ENCODE measurements around the gene TRIM46. TPM values are rescaled to one million over a fixed set of nuclear protein-coding genes. Genes with fewer than 3 reads are reported as not detected.

Gene TRIM46
- total RNA-seq, 2 experiments from 2014 or later, result 4.6 to 4.9 TPM

DNA sequence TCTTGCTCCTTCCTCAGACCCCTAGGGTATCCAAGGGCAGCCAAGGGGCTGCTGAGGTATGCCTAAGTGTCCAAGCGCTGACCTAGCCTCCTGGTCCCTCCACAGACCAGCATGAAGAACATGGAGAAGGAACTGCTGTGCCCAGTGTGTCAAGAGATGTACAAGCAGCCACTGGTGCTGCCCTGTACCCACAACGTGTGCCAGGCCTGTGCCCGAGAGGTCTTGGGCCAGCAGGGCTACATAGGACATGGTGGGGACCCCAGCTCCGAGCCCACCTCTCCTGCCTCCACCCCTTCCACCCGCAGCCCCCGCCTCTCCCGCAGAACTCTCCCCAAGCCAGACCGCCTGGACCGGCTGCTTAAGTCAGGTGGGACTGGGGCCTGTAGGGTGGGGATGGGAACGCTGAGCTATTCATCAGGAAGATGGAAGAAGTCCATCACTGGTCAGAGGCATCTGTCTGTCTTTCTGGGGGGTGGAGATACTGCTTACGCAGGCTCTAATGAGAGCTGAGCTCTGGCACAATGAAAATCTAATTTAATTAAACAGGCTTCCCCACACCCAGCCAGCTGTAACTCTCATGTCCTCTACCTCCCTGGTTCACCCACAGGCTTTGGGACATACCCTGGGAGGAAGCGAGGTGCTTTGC is 1.8 kb downstream of the TRIM46 start:
- DNase-seq, result no peak
- Mint-ChIP-seq H3K27ac (peak overlapping the region; percentile 20), H3K9me3 (no peaks in the 10 kb centered on the region)

DNA sequence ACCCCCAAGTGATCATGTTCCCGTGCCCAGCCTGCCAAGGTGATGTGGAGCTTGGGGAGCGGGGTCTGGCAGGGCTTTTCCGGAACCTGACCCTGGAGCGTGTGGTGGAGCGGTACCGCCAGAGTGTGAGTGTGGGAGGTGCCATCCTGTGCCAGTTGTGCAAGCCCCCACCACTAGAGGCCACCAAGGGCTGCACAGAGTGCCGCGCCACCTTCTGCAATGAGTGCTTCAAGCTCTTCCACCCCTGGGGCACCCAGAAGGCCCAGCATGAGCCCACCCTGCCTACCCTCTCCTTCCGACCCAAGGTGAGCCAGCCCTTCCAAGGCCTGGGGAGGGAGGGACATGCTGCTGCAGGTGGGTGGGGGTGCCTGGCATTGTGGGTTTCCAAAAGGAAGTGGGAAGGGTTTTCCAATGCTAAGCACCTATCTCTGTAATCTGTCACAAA is 2.3 kb downstream of the TRIM46 start:
- H3K27ac Mint-ChIP-seq, result no peak overlapping the region

More for the DNA sequence above, 1.8 kb downstream of the TRIM46 start:
- Mint-ChIP-seq H3K4me3 (peak overlapping the region; percentile 91), H3K4me1 (peaks cover 36% of the 10 kb centered on the region), H3K36me3 (peaks cover 21% of the 10 kb centered on the region), H3K27me3 (peaks cover 4% of the 10 kb centered on the region)

DNA sequence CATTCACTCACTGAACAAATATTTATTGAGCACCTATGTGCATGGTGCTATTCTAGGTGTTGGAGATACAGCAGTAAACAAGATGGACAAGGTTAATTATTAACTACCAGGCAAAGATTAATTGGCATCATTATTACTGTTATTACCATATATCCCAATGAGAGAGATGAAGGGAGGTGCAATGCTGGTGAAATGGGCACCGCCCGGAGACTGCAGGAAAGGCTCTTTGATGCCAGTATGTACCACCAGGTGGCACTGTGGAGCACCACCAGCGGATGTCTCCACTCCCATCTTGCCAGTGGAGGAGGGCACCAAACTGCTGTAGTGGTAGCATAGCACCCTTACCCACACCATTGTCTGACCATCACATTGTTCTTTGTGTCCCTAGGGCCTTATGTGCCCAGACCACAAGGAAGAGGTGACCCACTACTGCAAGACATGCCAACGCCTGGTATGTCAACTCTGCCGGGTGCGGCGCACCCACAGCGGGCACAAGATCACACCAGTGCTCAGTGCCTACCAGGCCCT is 3.0 kb downstream of the TRIM46 start:
- Mint-ChIP-seq H3K4me1 (peaks cover 33% of the 10 kb centered on the region), H3K9me3 (no peaks in the 10 kb centered on the region), H3K36me3 (peaks cover 21% of the 10 kb centered on the region), H3K27me3 (peaks cover 4% of the 10 kb centered on the region), H3K4me3 (no peak overlapping the region), H3K27ac (no peak overlapping the region)
- peak; percentile 81 for DNase-seq

More for the DNA sequence above, 2.3 kb downstream of the TRIM46 start:
- Mint-ChIP-seq H3K36me3 (peaks cover 20% of the 10 kb centered on the region), H3K9me3 (no peaks in the 10 kb centered on the region), H3K4me3 (no peak overlapping the region), H3K27me3 (peaks cover 4% of the 10 kb centered on the region), H3K4me1 (peaks cover 36% of the 10 kb centered on the region)
- DNase-seq, result no peak

DNA sequence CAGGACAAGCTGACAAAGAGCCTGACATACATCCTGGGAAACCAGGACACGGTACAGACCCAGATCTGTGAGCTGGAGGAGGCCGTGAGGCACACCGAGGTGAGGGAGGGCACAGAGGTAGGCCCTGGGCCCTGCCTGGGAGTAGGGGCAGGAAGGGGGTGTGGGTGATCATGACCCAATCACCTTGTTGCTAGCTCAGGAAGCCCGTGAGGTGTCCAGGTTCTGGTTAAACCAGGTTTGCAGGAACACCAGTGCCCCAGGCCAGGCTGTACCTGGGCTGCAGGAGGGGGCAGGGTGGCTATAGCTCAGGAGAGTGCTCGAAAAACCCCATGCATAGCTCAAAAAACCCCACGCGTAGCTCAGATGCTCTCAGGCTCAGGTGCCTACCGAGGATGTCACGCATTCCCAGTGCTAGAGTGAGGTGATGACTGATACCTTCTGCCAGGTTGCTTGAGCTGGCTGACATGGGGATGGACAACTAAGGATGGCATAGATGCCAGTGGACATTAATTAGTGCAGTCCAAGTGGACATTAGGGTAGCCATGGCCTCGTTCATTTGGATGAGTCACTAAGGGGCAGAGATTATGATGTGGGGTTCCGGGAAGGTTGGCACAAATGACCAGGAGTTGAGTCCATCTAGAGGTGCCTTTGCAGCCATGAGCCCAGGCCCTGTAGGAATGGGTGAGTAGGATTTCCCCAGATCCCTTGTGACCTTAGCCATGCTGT is 3.7 kb downstream of the TRIM46 start:
- H3K27ac Mint-ChIP-seq, result no peak overlapping the region
- H3K4me3 Mint-ChIP-seq, result no peak overlapping the region
- no peaks in the 10 kb centered on the region for H3K9me3 Mint-ChIP-seq
- peaks cover 4% of the 10 kb centered on the region for H3K27me3 Mint-ChIP-seq
- DNase-seq, result no peak
- peaks cover 27% of the 10 kb centered on the region for H3K4me1 Mint-ChIP-seq
- H3K36me3 Mint-ChIP-seq, result peaks cover 19% of the 10 kb centered on the region

DNA sequence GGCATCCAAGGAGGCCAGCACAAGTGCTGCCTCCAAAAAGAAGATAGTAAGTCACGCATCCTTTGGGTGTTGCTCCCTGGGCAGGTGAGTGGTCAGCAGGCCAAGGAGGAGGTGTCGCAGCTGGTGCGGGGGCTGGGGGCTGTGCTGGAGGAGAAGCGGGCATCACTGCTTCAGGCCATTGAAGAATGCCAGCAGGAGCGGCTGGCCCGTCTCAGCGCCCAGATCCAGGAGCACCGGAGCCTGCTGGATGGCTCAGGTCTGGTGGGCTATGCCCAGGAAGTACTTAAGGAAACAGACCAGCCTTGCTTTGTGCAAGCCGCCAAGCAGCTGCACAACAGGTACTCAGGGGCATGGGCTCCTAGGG is 4.3 kb downstream of the TRIM46 start:
- no peaks in the 10 kb centered on the region for H3K9me3 Mint-ChIP-seq
- H3K27ac Mint-ChIP-seq, result no peak overlapping the region
- no peak for DNase-seq
- peaks cover 17% of the 10 kb centered on the region for H3K36me3 Mint-ChIP-seq
- peaks cover 25% of the 10 kb centered on the region for H3K4me1 Mint-ChIP-seq
- peaks cover 4% of the 10 kb centered on the region for H3K27me3 Mint-ChIP-seq
- H3K4me3 Mint-ChIP-seq, result no peak overlapping the region

DNA sequence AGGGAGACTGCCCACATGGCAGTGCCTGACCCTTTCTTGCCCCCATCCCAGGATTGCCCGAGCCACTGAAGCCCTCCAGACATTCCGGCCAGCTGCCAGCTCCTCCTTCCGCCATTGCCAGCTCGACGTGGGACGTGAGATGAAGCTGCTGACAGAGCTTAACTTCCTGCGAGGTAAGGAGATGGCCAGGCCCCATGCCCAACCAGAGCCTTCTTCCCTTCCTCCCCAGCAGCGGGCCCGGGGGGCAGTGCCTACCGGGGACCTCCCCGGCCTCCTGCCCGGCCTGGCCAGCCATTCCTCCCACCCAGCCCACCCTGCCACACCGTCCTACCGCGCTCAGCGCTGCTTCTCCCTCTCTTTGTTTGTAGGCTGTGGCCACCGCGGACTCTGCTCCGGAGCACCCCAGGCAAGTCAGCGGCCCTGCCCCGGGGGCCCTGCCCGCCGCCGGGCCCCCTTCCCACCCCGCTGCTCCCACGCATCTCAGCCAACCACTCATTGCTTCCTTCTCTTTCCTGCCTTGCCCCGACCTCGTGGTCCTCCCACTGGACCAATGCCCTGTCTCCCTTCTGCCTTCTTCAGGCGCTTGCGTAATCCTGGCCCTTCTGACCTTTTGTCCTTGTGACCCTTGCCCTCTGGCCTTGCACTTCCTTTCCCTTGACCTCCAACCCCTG is 4.9 kb downstream of the TRIM46 start:
- Mint-ChIP-seq H3K27me3 (no peaks in the 10 kb centered on the region), H3K9me3 (no peaks in the 10 kb centered on the region), H3K27ac (no peak overlapping the region), H3K36me3 (peaks cover 16% of the 10 kb centered on the region), H3K4me3 (no peak overlapping the region), H3K4me1 (peaks cover 20% of the 10 kb centered on the region)
- DNase-seq, result no peak

DNA sequence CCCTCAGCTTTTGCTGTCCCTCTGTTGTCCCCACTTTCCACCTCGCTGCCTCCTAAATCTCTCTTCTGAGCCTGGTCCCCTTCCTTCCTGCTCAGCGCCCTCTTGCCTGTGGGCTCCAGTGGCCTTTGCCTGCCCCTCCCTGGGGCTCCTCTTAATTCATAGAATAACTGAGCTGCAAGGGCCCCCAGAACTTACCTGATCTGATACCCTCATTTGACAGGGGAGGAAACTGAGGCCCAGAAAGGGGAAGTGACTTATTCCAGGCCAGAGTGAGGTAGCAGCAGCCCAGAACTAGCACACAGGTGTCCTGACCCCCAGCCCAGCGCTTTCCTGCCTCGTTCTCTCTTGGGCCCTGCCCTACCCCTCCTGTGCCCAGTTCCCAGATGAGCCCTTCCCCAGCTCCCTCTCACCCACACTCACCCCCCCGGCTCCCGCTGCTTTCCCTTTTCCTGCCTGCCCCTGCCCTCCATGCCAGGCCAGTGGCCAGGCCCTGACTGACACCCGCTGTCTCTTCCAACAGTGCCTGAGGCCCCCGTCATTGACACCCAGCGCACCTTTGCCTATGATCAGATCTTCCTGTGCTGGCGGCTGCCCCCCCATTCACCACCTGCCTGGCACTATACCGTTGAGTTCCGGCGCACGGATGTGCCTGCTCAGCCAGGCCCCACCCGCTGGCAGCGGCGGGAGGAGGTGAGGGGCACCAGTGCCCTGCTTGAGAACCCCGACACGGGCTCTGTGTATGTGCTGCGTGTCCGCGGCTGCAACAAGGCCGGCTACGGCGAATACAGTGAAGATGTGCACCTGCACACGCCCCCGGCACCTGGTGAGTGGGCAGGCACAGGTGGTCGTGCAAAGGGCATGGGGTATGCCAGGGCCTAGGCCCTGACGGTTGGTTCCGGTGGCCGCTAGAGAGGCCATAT is 5.7 kb downstream of the TRIM46 start:
- Mint-ChIP-seq H3K36me3 (peaks cover 16% of the 10 kb centered on the region), H3K4me1 (peaks cover 15% of the 10 kb centered on the region), H3K27ac (no peak overlapping the region), H3K27me3 (no peaks in the 10 kb centered on the region), H3K9me3 (no peaks in the 10 kb centered on the region), H3K4me3 (no peak overlapping the region)
- no peak for DNase-seq

DNA sequence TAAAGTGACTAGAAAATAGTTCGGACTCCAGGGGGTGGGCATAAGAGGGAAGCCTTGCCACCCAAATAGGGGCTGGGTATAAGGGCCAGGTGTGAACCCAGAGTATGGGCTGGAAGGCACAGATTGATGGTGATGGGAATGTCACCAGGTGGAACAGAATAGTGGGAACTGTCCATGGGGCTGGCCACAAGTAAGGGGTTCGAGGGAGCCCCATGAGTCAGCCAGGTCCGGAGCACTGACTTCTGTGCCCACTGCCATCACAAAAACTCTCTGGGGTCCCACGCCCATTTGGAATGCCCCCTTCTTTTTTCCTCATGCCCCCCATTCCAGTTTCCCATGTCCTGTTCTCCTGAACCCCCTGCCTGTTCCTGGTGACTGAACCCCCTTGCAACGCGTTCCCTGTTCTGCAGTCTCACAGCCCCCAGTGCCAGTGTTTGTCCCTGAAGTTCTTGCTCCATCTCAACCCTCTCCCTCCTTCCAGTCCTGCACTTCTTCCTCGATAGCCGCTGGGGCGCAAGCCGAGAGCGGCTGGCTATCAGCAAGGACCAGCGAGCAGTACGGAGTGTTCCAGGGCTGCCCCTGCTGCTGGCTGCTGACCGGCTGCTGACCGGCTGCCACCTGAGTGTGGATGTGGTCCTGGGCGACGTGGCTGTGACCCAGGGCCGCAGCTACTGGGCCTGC is 7.9 kb downstream of the TRIM46 start:
- Mint-ChIP-seq H3K27me3 (no peaks in the 10 kb centered on the region), H3K9me3 (no peaks in the 10 kb centered on the region), H3K27ac (no peak overlapping the region), H3K4me3 (no peak overlapping the region), H3K36me3 (peaks cover 16% of the 10 kb centered on the region), H3K4me1 (peaks cover 6% of the 10 kb centered on the region)
- no peak for DNase-seq

DNA sequence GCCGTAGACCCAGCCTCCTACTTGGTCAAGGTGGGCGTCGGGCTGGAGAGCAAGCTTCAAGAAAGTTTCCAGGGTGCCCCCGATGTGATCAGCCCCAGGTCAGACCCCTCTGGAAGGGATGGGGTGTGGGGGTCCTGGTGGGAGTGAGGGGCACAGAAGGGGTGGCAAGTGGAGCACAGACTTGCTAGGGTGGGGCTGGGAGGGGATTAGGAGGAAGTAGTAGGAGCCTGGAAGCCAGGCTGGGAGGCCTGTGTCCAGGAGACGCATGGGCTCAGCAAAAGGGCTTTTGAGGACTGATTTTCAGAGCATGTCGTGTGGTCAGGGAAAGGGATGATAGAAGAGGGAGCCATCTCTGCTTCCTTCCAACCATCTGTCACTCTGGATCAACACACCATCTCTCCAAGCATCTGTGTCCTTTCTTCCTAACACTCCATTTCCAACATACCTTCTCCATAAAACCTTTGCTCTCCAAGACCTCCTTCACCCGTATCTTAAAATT is 8.5 kb downstream of the TRIM46 start:
- no peak overlapping the region for H3K4me3 Mint-ChIP-seq
- H3K27ac Mint-ChIP-seq, result no peak overlapping the region
- no peak for DNase-seq
- H3K36me3 Mint-ChIP-seq, result peaks cover 16% of the 10 kb centered on the region
- no peaks in the 10 kb centered on the region for H3K9me3 Mint-ChIP-seq
- H3K27me3 Mint-ChIP-seq, result no peaks in the 10 kb centered on the region
- peaks cover under 1% of the 10 kb centered on the region for H3K4me1 Mint-ChIP-seq

DNA sequence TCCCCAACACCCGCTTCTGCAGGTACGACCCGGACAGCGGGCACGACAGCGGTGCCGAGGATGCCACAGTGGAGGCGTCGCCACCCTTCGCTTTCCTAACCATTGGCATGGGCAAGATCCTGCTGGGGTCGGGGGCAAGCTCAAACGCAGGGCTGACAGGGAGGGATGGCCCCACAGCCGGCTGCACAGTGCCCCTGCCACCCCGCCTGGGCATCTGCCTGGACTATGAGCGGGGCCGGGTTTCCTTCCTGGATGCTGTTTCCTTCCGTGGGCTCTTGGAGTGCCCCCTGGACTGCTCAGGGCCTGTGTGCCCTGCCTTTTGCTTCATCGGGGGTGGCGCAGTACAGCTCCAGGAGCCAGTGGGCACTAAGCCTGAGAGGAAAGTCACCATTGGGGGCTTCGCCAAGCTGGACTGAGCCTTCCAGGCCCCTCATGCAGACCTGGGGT is 10.1 kb downstream of the TRIM46 start:
- no peak overlapping the region for H3K27ac Mint-ChIP-seq
- H3K4me1 Mint-ChIP-seq, result peaks cover 4% of the 10 kb centered on the region
- peaks cover 10% of the 10 kb centered on the region for H3K36me3 Mint-ChIP-seq
- no peaks in the 10 kb centered on the region for H3K27me3 Mint-ChIP-seq
- H3K4me3 Mint-ChIP-seq, result no peak overlapping the region
- no peak for DNase-seq
- H3K9me3 Mint-ChIP-seq, result no peaks in the 10 kb centered on the region

DNA sequence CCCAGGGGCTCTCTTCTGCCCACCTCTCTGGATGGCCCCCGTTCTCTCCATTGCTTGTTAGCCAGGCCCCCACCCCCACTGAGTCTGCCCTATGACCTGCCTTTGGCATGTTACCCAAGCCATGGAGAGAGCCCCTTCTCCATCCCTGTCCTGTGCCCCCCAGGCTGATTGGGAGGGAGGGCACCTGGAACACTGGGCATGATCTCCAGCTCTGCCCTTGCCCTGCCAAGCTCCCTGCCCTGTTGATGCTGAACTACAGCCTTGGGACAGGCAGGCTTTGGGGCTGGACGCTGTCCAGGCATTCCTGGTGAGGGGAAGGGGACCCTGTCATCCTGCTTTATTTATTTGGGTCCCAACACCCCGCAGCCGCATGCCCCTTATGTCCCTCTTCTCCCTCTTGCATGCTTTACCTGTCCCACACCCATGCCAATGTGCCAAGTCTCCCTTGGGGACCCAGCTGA is 10.7 kb downstream of the TRIM46 start:
- Mint-ChIP-seq H3K9me3 (no peaks in the 10 kb centered on the region), H3K36me3 (peaks cover 9% of the 10 kb centered on the region), H3K27me3 (no peaks in the 10 kb centered on the region), H3K4me3 (no peak overlapping the region), H3K4me1 (peaks cover 4% of the 10 kb centered on the region), H3K27ac (no peak overlapping the region)
- DNase-seq, result no peak

DNA sequence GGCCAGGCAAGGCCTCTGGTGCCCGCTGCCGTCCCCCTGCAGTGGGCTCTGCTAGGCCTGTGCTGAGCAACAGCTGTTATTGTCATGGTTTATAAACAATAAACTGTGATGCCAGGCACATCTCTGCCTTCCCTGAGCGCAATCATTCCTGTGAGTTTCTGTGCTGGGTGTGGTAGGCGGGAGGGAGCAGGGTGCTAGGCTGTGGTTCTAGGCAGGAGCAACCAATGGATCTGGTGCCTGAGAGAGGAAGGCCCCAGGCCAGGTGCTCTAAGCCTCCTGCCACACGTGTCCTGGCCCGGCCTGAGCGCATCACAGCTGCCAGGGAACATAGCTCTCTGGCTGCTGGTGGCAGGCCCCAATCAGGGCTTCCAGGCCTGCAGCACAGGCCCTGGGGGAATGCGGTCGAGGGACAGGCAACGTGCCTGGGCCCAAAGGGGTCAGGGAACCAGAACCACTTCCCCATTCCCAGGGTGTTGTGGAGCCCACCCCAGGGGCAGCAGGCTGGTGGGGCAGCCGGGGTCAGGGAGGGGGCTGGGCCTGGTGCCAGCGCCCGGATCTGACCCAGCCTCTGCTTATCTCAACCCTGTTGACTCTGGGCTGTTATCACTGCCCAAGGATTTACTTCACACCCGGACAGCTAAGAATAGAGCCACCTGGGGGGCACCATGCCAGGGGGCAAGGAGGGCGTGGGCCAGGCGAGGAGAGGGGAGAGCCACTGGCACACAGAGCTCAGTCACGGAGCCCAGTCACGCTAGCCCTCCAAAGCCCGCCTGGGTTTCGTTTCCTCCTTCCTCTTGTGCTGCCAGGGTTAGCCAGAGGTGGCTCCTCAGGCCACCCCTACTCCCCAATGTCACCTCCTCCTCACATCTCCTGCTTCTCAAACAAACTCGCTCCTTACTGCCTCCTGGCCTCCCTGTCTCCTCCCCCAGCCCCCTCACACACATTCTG is 11.5 kb downstream of the TRIM46 start:
- Mint-ChIP-seq H3K36me3 (peaks cover 6% of the 10 kb centered on the region), H3K27me3 (no peaks in the 10 kb centered on the region), H3K27ac (peak overlapping the region; percentile 11)

DNA sequence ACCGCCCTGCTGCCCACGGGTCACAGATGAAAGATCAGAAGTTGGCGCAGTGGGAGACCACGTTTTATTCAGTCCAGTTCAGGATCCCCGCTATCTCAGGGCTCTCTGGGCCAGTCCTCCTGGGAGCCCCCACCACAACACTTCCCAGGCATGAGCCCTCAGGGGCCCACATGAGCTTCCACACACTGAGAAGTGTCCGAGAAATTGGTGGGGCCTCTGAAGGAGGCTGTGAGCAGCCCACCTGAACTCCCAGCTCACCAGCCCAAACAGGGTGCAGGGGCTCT is 12.1 kb downstream of the TRIM46 start:
- Mint-ChIP-seq H3K27ac (peak overlapping the region; percentile 11), H3K4me3 (no peak overlapping the region), H3K9me3 (no peaks in the 10 kb centered on the region), H3K36me3 (peaks cover 6% of the 10 kb centered on the region), H3K27me3 (no peaks in the 10 kb centered on the region), H3K4me1 (peaks cover 4% of the 10 kb centered on the region)
- DNase-seq, result no peak

More for the DNA sequence above, 11.5 kb downstream of the TRIM46 start:
- Mint-ChIP-seq H3K4me3 (no peak overlapping the region), H3K4me1 (peaks cover 4% of the 10 kb centered on the region), H3K9me3 (no peaks in the 10 kb centered on the region)
- no peak for DNase-seq
